CD4-positive, alpha-beta T cell treated with Interleukin-1 beta for 1 hour (primary cell): Measurements from ENCODE around the gene TXNRD1.
"Not testable (repeated sequence)": the region's sequence is repeated elsewhere in the genome, so short reads cannot be mapped to it uniquely, and the experiment has no call there.

Experiments
- DNase-seq, 2 donors: peaks; one replicate each; pipeline ENCODE4 v3.0.0-alpha.2; 2020 to 2022

The TXNRD1 gene

GRCh38 chr12:104215638-104216297, at the start of gene TXNRD1:
TXNRD1 (plus strand) TSS chr12:104215779; CDS start chr12:104215803, 24 bp downstream.
- peak; percentile 84 for DNase-seq

- DNase-seq: no peak
These were observed 49.8 kb upstream of the TXNRD1 start for GRCh38 chr12:104165801-104166200.

- no peak for DNase-seq
These were observed 49.1 kb upstream of the TXNRD1 start for GRCh38 chr12:104166465-104166864.

- no peak for DNase-seq
These were observed 47.8 kb upstream of the TXNRD1 start for GRCh38 chr12:104167519-104168458.

- no peak for DNase-seq
These were observed 47.0 kb upstream of the TXNRD1 start for GRCh38 chr12:104168596-104168995.

GRCh38 chr12:104171785-104172569, 43.6 kb upstream of the TXNRD1 start:
- no peak for DNase-seq

- DNase-seq: no peak
These were observed 43.0 kb upstream of the TXNRD1 start for GRCh38 chr12:104172570-104172947.

GRCh38 chr12:104173804-104174203, 41.8 kb upstream of the TXNRD1 start:
- DNase-seq: not testable (repeated sequence)

- no peak for DNase-seq
These were observed 39.8 kb upstream of the TXNRD1 start for GRCh38 chr12:104175726-104176247.

GRCh38 chr12:104177336-104177662, 38.3 kb upstream of the TXNRD1 start:
- DNase-seq: no peak

- DNase-seq: no peak
These were observed 37.7 kb upstream of the TXNRD1 start for GRCh38 chr12:104177663-104178501.

- DNase-seq: no peak
These were observed 35.2 kb upstream of the TXNRD1 start for GRCh38 chr12:104180374-104180773.

GRCh38 chr12:104181313-104181712, 34.3 kb upstream of the TXNRD1 start:
- no peak for DNase-seq

GRCh38 chr12:104182144-104182543, 33.4 kb upstream of the TXNRD1 start:
- DNase-seq: no peak

GRCh38 chr12:104182621-104183378, 32.8 kb upstream of the TXNRD1 start:
- no peak for DNase-seq

GRCh38 chr12:104183443-104183842, 32.1 kb upstream of the TXNRD1 start:
- DNase-seq: no peak

GRCh38 chr12:104187446-104188155, 28.0 kb upstream of the TXNRD1 start:
- DNase-seq: no peak

- DNase-seq: no peak
These were observed 27.0 kb upstream of the TXNRD1 start for GRCh38 chr12:104188534-104188933.

- DNase-seq: no peak
These were observed 25.5 kb upstream of the TXNRD1 start for GRCh38 chr12:104189915-104190555.

GRCh38 chr12:104190641-104191176, 24.9 kb upstream of the TXNRD1 start:
- no peak for DNase-seq
